ENCODE data around the gene DDX54. TPM values are rescaled to one million over a fixed set of nuclear protein-coding genes. Genes with fewer than 3 reads are reported as not detected.
"Not testable (repeated sequence)": the region's sequence is repeated elsewhere in the genome, so short reads cannot be mapped to it uniquely, and the experiment has no call there.

Gene DDX54
- total and polyA plus RNA-seq, 2 of the 8 experiments (the other 6 are each of a cell fraction or from before 2014, with no cell fraction given) = 64.9 to 113 TPM

DNA sequence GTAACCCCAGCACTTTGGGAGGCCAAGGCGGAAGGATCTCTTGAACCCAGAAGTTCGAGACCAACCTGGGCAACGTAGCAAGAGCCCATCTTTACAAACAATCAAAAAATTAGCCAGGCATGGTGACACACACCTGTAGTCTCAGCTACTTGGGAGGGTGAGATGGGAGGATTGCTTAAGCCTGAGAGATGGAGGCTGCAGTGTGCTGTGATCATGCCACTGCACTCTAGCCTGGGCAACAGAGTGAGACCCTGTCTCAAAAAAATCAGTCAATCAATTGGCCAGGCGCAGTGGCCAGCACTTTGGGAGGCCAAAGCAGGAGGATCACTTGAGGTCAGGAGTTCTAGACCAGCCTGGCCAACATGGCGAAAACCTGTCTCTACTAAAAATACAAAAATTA is 21.5 kb upstream of the DDX54 start:
- WGBS, 2 experiments (ENCODE audit: extremely low coverage in 1 of 2, insufficient coverage in 1 of 2, insufficient read length in 1 of 2, insufficient replicate concordance in 2 of 2, low coverage in 1 of 2, low lambda C conversion rate in 2 of 2, missing lambda C conversion rate in 1 of 2) = 96% methylated on average over 5 of the region's 5 CpGs; no CpG with 5 or more reads in 1 of the 2 experiments
- H3K56ac ChIP-seq (replicated peaks; ENCODE audit: insufficient read length, low read depth, low read length); CTCF ChIA-PET (ENCODE audit: partially characterized antibody): not testable (repeated sequence)

More for the DNA sequence above, 21.5 kb upstream of the DDX54 start:
- not testable (repeated sequence) for H3K9me3 ChIP-seq (ENCODE audit: insufficient read depth in 2 of 2, low read depth in 1 of 2, low read length in 1 of 2); H3K23me2 ChIP-seq (ENCODE audit: low read depth, low read length); H4K5ac ChIP-seq (ENCODE audit: insufficient read length, low read depth, low read length); DNase-seq (ENCODE audit: low read depth in 1 of 2, low spot score in 2 of 2); H3K27ac ChIP-seq (ENCODE audit: low read depth, low read length); H2AFZ ChIP-seq (ENCODE audit: low read length); H3K4ac ChIP-seq (replicated peaks; ENCODE audit: insufficient read length, low read depth, low read length); H3K4me3 ChIP-seq (ENCODE audit: extremely low read depth in 1 of 4, insufficient read depth in 2 of 4, low read depth in 3 of 4, low read length in 4 of 4); FAIRE-seq; H2BK20ac ChIP-seq (ENCODE audit: low read length); H3K79me1 ChIP-seq (ENCODE audit: low read depth, low read length); H2BK5ac ChIP-seq (ENCODE audit: low read depth, low read length); H2BK120ac ChIP-seq (replicated peaks; ENCODE audit: low read depth, low read length); H3K27me3 ChIP-seq (replicated peaks in 1 of 4; ENCODE audit: control insufficient read depth in 3 of 4, extremely low read depth in 1 of 4, insufficient read depth in 3 of 4, low read length in 3 of 4); H2AK5ac ChIP-seq (ENCODE audit: low read depth, low read length); H2BK12ac ChIP-seq (ENCODE audit: low read depth, low read length); H3K4me2 ChIP-seq (ENCODE audit: insufficient read depth in 1 of 2, low read depth in 2 of 2, low read length in 2 of 2); H3K36me3 ChIP-seq (ENCODE audit: control insufficient read depth in 2 of 4, insufficient read depth in 4 of 4, low read length in 3 of 4); H3K79me2 ChIP-seq (ENCODE audit: control insufficient read depth in 1 of 2, insufficient read depth in 2 of 2, low read length in 2 of 2); H4K20me1 ChIP-seq (replicated peaks in 1 of 2; ENCODE audit: control insufficient read depth in 1 of 2, insufficient read depth in 2 of 2, low read length in 2 of 2); H3K4me1 ChIP-seq (replicated peaks in 1 of 4; ENCODE audit: control insufficient read depth in 3 of 4, insufficient read depth in 4 of 4, low read length in 3 of 4); H3K18ac ChIP-seq (ENCODE audit: extremely low read depth, low read length); H4K91ac ChIP-seq (replicated peaks; ENCODE audit: insufficient read length, low read length); H2BK15ac ChIP-seq (ENCODE audit: low read length); H4K8ac ChIP-seq (ENCODE audit: extremely low read depth, insufficient read depth, low read length); H3K23ac ChIP-seq (ENCODE audit: insufficient read length); H3K14ac ChIP-seq (ENCODE audit: insufficient read length); H3K9ac ChIP-seq (replicated peaks in 1 of 4; ENCODE audit: extremely low read depth in 1 of 4, low read depth in 3 of 4, low read length in 3 of 4)
- POLR2A ChIA-PET (ENCODE audit: partially characterized antibody) = interaction anchor here (1.3 kb wide), 2 partner anchors 11 to 13 kb away, joined by 3 read pairs; no protein-coding TSS in a partner anchor
